Left ventricle myocardium inferior (tissue), 1 donor: ENCODE data around the gene PTBP1. TPM values are rescaled to one million over a fixed set of nuclear protein-coding genes. Genes with fewer than 3 reads are reported as not detected.

Experiments used
- DNase-seq: peaks from one replicate; pipeline ENCODE4 v3.0.0-alpha.2; 2020
- H3K27ac ChIP-seq: fragments of 200-600 bp; replicated peaks from 2 replicates; pipeline ENCODE4 v1.8.0; 2021
- H3K27me3 ChIP-seq: fragments of 200-600 bp; 2 replicates; pipeline ENCODE4 v1.8.0; 2021; ENCODE audit warnings: low read depth
- H3K36me3 ChIP-seq: fragments of 200-600 bp; 2 replicates; pipeline ENCODE4 v1.8.0; 2021
- H3K4me1 ChIP-seq: fragments of 200-600 bp; 2 replicates; pipeline ENCODE4 v1.8.0; 2021
- H3K4me3 ChIP-seq: fragments of 200-600 bp; 2 replicates; pipeline ENCODE4 v1.8.0; 2021; ENCODE audit warnings: mild to moderate bottlenecking, moderate library complexity
- H3K9me3 ChIP-seq: fragments of 200-600 bp; replicated peaks from 2 replicates; pipeline ENCODE4 v1.8.0; 2021
- intact Hi-C: fragments of 100-400 bp; cut with micrococcal nuclease; formaldehyde crosslinking; loops from one replicate; pipeline ENCODE4 v1.11.0; 2022
- total RNA-seq: library from RNA; stranded (reverse); fragmentation: NEBNext Ultra II Directional; extraction: Animal tissue kit (Norgen Biotek cat#: 25700); gene quantifications from one replicate; pipeline ENCODE4 v1.2.1, GENCODE V29; 2021
- TF ChIP-seq, protein P1 (sequence below): fragments of 200-600 bp; IDR thresholded peaks from 2 replicates; pipeline ENCODE4 v1.8.0; 2021; ENCODE audit warnings: antibody characterized with exemption, mild to moderate bottlenecking, borderline replicate concordance
- donor health status: DM: no; HTN: yes; CAD: no; lungs with severe emphysema.

PTBP1 gene
- total RNA-seq, 1 donor from 2014 or later = 55.6 TPM

DNA sequence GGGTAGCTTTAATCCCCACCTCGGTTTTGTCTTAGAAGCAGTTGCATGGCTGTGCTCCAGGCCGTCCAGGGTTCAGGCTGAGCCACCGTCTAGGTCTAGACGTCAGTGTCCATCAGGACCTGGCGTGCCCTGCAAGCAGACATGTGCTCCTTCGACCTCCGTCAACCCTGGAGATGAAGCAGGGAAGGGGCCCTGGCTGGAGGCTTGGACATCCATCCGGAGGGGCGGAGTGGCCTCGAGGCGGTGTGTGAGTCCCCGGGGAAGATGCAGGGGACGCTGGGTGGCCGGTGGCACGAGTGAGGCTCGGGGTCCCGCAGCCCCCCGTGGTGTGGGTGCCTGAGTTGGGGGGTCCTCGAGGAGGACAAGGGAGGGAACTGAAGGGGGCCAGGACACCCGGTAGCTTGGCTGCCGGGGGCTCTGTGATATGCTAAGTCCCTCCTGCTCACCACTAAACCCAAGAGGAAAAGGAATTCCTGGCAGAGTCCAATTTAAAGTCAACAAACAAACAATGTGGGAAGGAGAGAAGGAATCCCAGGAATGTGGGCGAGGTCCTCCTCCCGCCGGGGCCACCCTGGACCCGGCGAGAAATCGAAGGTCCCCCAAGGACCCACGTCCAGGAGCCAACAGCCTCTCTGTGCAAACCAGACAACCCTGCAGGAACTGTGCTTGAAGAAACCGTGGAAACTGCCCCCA lies 14.9 kb upstream of the PTBP1 start:
- Histone ChIP-seq H3K4me1 (peaks cover 44% of the 10 kb centered on the region), H3K27ac (peak overlapping the region; percentile 91), H3K27me3 (peaks cover 16% of the 10 kb centered on the region), H3K4me3 (peak overlapping the region; percentile 61), H3K36me3 (no peaks in the 10 kb centered on the region), H3K9me3 (no peaks in the 10 kb centered on the region)
- intact Hi-C loops = no loop called here
- TF ChIP-seq, protein P1, sequence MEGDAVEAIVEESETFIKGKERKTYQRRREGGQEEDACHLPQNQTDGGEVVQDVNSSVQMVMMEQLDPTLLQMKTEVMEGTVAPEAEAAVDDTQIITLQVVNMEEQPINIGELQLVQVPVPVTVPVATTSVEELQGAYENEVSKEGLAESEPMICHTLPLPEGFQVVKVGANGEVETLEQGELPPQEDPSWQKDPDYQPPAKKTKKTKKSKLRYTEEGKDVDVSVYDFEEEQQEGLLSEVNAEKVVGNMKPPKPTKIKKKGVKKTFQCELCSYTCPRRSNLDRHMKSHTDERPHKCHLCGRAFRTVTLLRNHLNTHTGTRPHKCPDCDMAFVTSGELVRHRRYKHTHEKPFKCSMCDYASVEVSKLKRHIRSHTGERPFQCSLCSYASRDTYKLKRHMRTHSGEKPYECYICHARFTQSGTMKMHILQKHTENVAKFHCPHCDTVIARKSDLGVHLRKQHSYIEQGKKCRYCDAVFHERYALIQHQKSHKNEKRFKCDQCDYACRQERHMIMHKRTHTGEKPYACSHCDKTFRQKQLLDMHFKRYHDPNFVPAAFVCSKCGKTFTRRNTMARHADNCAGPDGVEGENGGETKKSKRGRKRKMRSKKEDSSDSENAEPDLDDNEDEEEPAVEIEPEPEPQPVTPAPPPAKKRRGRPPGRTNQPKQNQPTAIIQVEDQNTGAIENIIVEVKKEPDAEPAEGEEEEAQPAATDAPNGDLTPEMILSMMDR = no peak
- DNase-seq = no peak

GRCh38 chr19:782878-783668 lies 14.2 kb upstream of the PTBP1 start:
- H3K9me3 ChIP-seq = no peaks in the 10 kb centered on the region
- no peaks in the 10 kb centered on the region for H3K36me3 ChIP-seq
- TF ChIP-seq, protein P1 = no peak
- H3K27me3 ChIP-seq = peaks cover 16% of the 10 kb centered on the region
- H3K4me1 ChIP-seq = peaks cover 51% of the 10 kb centered on the region
- H3K4me3 ChIP-seq = peak overlapping the region; percentile 61
- H3K27ac ChIP-seq = peak overlapping the region; percentile 91
- no peak for DNase-seq
- intact Hi-C loops = no loop called here

- DNase-seq = no peak
- Histone ChIP-seq H3K4me3 (peak overlapping the region; percentile 61), H3K4me1 (peaks cover 59% of the 10 kb centered on the region), H3K27ac (peak overlapping the region; percentile 91), H3K27me3 (peaks cover 14% of the 10 kb centered on the region), H3K36me3 (no peaks in the 10 kb centered on the region), H3K9me3 (no peaks in the 10 kb centered on the region)
- intact Hi-C loops = no loop called here
- TF ChIP-seq, protein P1 = no peak
Measured at GRCh38 chr19:784541-784940, 12.7 kb upstream of the PTBP1 start.

DNA sequence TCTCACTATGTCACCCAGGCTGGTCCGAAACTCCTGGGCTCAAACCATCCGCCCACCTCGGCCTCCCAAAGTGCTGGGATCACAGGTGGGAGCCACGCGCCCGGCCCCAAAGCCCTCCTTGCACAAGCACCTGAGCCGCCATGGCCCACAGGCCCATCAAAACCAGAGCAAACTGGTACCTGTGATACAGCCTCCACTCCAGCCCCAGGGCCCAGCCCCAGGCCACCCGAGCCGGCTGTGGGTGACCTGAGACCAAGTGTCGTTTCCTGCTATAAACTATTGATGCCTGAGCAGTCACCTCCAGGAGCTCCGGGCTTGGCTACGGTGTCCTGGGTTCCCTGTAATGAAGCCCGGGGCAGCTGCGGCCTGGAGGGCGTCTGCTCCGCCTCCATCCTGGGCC lies 9.7 kb upstream of the PTBP1 start:
- H3K27ac ChIP-seq = peak overlapping the region; percentile 88
- peaks cover 67% of the 10 kb centered on the region for H3K4me1 ChIP-seq
- intact Hi-C loops = no loop called here
- H3K36me3 ChIP-seq = no peaks in the 10 kb centered on the region
- no peaks in the 10 kb centered on the region for H3K9me3 ChIP-seq
- DNase-seq = no peak
- no peak overlapping the region for H3K4me3 ChIP-seq
- peaks cover under 1% of the 10 kb centered on the region for H3K27me3 ChIP-seq
- TF ChIP-seq, protein P1 = no peak

- TF ChIP-seq, protein P1 = no peak
- DNase-seq = no peak
- Histone ChIP-seq H3K27me3 (no peaks in the 10 kb centered on the region), H3K9me3 (no peaks in the 10 kb centered on the region), H3K4me1 (peaks cover 68% of the 10 kb centered on the region), H3K27ac (peak overlapping the region; percentile 88), H3K36me3 (no peaks in the 10 kb centered on the region), H3K4me3 (peak overlapping the region; percentile 42)
- intact Hi-C loops = no loop called here
Measured at GRCh38 chr19:788686-788982, 8.6 kb upstream of the PTBP1 start.
